Esophagus squamous epithelium (tissue), 5 donors: ENCODE data around the gene RBMX. TPM values are rescaled to one million over a fixed set of nuclear protein-coding genes. Genes with fewer than 3 reads are reported as not detected.
"Not testable (repeated sequence)": the region's sequence is repeated elsewhere in the genome, so short reads cannot be mapped to it uniquely, and the experiment has no call there.

Experiments used
- DNase-seq: peaks from one replicate; lab custom pipeline; 2025; lab: John Stamatoyannopoulos, UW
- H3K27ac ChIP-seq, 4 donors: fragments of 200-600 bp; sonication (generic); one replicate each; pipeline ENCODE4 v1.5.1; 2016 to 2019; ENCODE audit warnings: mild to moderate bottlenecking in 1 of 4
- H3K27me3 ChIP-seq, 4 donors: fragments of 200-600 bp; sonication (generic); 1 replicate in 3 of 4; 2 replicates in 1 of 4; pipeline versions ENCODE4 v1.5.1 to v1.6.0; 2017 to 2021; ENCODE audit warnings: antibody characterized with exemption in 1 of 4
- H3K36me3 ChIP-seq, 3 donors: fragments of 200-600 bp; sonication (generic); one replicate each; pipeline ENCODE4 v1.5.1; 2016 to 2019
- H3K4me1 ChIP-seq, 3 donors: fragments of 200-600 bp; sonication (generic); one replicate each; pipeline ENCODE4 v1.5.1; 2017 to 2019
- H3K4me3 ChIP-seq, 4 donors: fragments of 200-600 bp; sonication (generic); 1 replicate in 3 of 4; 2 replicates in 1 of 4; pipeline ENCODE4 v1.5.1; 2016 to 2019; ENCODE audit warnings: mild to moderate bottlenecking in 2 of 4, moderate library complexity in 1 of 4
- H3K9me3 ChIP-seq, 3 donors: fragments of 200-600 bp; sonication (generic); one replicate each; pipeline ENCODE4 v1.5.1; 2016 to 2019
- POLR2A ChIP-seq, 4 donors: fragments of 450-650 bp; IDR thresholded peaks; one replicate each; pipeline ENCODE4 v1.6.1; 2017; ENCODE audit warnings: antibody characterized with exemption in 4 of 4, mild to moderate bottlenecking in 4 of 4, moderate library complexity in 3 of 4
- WGBS, 2 donors: methylation state at CpG; one replicate each; pipeline ENCODE4 v1.1.5; 2018; 5-methylcytosine and 5-hydroxymethylcytosine counted together
- intact Hi-C: fragments of 100-400 bp; cut with DNase I; formaldehyde crosslinking; loops from one replicate; pipeline ENCODE4 v1.15.0; 2022
- total RNA-seq, 4 donors: library from RNA; depleted of rRNA; stranded (reverse); fragments of >200 nt; gene quantifications; one replicate each; pipeline ENCODE4 v1.1.0, GENCODE V29; 2016
- TF ChIP-seq, protein P1 (sequence below), 6 experiments: fragments of 450-650 bp in 4 of 6; fragments of 200-600 bp in 2 of 6; sonication (generic) in 2 of 6; IDR thresholded peaks; one replicate each; pipeline ENCODE4 v1.5.1; 2016 to 2019; ENCODE audit warnings: antibody characterized with exemption in 6 of 6, mild to moderate bottlenecking in 4 of 6, moderate library complexity in 4 of 6
- donor health status: DM: yes; HTN: yes; CAD: no.

The RBMX gene
- total RNA-seq, 4 donors from 2014 or later: 125 to 220 (median 205) TPM

DNA sequence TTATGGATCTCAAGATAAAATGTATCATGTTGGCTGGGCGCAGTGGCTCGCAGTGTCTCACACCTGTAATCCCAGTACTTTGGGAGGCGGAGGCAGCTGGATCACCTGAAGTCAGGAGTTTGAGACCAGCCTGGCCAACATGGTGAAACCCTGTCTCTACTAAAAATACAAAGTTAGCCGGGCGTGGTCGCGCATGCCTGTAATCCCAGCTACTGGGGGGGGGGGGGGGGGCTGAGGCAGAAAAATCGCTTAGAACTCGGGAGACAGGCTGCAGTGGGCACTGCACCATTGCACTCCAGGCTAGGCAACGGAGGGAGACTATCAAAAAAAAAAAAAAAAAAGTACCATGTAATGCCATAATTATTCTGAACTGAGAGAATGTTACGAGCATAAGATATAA lies 2.1 kb downstream of the RBMX start:
- intact Hi-C loops: no loop called here
- 36 to 41% methylated on average over 3 to 6 of the region's 11 CpGs for WGBS, 2 donors
- peaks cover 0 to 51% (median 10%) of the 10 kb centered on the region in 3 donors for H3K36me3 ChIP-seq
- peaks cover 0 to 21% (median 0%) of the 10 kb centered on the region in 3 donors for H3K4me1 ChIP-seq
- no peaks in the 10 kb centered on the region for H3K9me3 ChIP-seq
- TF ChIP-seq, protein P1, sequence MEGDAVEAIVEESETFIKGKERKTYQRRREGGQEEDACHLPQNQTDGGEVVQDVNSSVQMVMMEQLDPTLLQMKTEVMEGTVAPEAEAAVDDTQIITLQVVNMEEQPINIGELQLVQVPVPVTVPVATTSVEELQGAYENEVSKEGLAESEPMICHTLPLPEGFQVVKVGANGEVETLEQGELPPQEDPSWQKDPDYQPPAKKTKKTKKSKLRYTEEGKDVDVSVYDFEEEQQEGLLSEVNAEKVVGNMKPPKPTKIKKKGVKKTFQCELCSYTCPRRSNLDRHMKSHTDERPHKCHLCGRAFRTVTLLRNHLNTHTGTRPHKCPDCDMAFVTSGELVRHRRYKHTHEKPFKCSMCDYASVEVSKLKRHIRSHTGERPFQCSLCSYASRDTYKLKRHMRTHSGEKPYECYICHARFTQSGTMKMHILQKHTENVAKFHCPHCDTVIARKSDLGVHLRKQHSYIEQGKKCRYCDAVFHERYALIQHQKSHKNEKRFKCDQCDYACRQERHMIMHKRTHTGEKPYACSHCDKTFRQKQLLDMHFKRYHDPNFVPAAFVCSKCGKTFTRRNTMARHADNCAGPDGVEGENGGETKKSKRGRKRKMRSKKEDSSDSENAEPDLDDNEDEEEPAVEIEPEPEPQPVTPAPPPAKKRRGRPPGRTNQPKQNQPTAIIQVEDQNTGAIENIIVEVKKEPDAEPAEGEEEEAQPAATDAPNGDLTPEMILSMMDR (IDR thresholded peaks at IDR 0.05): no peak
- no peak for TF ChIP-seq POLR2A (IDR thresholded peaks at IDR 0.05)
- H3K4me3 ChIP-seq: peak overlapping the region in 3 of 4 donors; percentile 58 to 77 (median 76)
- no peak overlapping the region for H3K27ac ChIP-seq
- no peaks in the 10 kb centered on the region for H3K27me3 ChIP-seq
- no peak for DNase-seq

DNA sequence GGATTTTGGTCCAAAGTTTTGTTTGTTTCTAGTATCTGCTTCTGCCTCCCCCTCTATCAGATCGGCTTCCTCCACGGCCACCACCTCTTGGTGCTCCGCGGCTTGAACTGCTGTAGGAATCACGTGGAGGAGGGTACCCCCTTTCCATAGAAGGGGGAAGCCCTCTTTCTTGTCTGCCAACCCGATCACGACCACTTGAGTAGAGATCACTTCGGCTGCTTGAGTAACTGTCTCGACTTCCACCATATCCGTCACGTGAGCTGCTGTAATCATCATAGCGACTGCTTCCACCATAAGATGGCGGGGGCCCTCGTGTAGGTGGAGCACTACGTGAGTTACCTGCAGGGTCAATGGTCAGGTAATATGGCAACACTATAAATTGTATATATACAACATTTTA lies 6.4 kb downstream of the RBMX start:
- H3K27me3 ChIP-seq, H3K4me3 ChIP-seq, H3K27ac ChIP-seq, intact Hi-C loops, H3K9me3 ChIP-seq, DNase-seq: not testable (repeated sequence)
- peaks cover 0 to 24% (median 0%) of the 10 kb centered on the region in 3 donors for H3K4me1 ChIP-seq
- WGBS, 2 donors: 70 to 86% methylated on average over 14 to 15 of the region's 15 CpGs
- peaks cover 0 to 93% (median 10%) of the 10 kb centered on the region in 3 donors for H3K36me3 ChIP-seq

DNA sequence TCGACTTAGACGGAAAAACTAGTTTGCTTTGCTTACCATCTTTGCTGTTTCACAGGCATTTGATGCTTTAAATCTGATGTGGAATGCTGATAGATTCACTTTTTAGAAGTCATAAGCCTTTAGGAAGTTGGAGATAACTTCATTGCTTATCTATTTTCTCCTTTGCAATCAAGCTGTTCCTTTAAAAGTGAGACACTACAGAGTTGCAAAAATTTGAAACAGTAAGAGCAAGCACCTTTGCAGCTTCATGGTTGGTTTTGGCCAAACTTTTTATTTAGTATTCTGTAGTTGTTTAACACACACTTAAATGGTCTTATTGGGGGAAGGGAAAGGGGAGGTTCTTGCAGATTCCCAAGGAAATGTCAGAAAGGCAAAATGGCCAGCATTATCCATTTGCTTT lies 7.3 kb downstream of the RBMX start:
- intact Hi-C loops, H3K27me3 ChIP-seq, DNase-seq, H3K27ac ChIP-seq, H3K4me3 ChIP-seq, H3K9me3 ChIP-seq: not testable (repeated sequence)
- Histone ChIP-seq H3K4me1 (peaks cover 0 to 18% (median 0%) of the 10 kb centered on the region in 3 donors), H3K36me3 (peaks cover 0 to 99% (median 10%) of the 10 kb centered on the region in 3 donors)
- 70 to 82% methylated on average over 2 of the region's 2 CpGs for WGBS, 2 donors

DNA sequence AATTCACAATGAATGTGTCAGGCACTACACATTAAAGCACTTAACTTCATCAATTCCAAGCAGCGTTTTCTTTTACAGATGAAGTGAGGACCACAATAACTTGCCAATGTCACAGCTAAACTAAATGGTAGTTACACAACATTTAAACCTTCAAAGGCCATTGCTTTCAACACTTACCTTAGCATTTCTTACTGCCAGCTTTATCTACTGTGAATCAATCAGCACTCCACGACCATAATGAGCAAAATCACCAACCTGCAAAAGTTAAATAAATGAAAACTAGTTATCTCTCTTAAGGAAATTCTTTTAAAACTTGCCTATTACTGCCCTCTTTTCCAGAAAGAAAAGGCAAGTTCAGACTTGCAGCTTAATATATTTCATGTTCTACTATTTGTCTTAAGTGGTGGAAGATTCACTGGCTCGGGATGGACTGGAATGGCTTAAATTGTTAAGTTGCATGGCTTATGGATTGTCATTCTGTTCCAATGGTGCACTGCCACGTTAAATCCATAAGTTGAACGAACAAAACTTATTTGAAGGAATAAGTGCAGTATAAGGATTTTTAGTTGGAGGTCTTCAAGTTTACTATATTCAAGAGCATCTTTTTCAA lies 8.3 kb downstream of the RBMX start:
- 48 to 61% methylated on average over 5 of the region's 5 CpGs for WGBS, 2 donors
- DNase-seq: no peak
- Histone ChIP-seq H3K27ac (no peak overlapping the region), H3K36me3 (peaks cover 0 to 92% (median 10%) of the 10 kb centered on the region in 3 donors), H3K4me3 (no peak overlapping the region), H3K9me3 (no peaks in the 10 kb centered on the region), H3K4me1 (peaks cover 0 to 8% (median 0%) of the 10 kb centered on the region in 3 donors), H3K27me3 (no peaks in the 10 kb centered on the region)
- no peak for TF ChIP-seq POLR2A (IDR thresholded peaks at IDR 0.05)
- TF ChIP-seq, protein P1 (IDR thresholded peaks at IDR 0.05): no peak
- intact Hi-C loops: no loop called here

DNA sequence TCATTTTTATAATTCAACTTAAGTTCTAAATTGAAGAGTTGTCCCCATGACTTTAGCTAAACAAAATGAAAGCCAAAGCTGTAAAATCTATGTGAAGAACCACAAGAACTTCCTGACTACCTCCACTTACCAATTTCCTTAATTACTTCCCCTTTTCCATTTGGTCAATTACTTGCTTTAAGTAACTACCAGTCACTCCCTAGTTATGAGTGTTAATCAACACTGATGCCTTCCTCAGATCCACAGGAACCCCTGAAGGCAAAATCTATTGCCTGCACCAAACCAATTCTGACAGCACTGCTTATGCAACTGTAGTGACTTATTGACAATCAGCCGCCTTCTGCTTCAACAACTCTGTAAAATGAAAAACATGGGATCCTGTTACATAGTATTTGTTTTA lies 10.5 kb downstream of the RBMX start:
- no peak for TF ChIP-seq POLR2A (IDR thresholded peaks at IDR 0.05)
- TF ChIP-seq, protein P1 (IDR thresholded peaks at IDR 0.05): no peak
- Histone ChIP-seq H3K36me3 (peaks cover 0 to 71% (median 0%) of the 10 kb centered on the region in 3 donors), H3K27me3 (no peaks in the 10 kb centered on the region), H3K4me3 (no peak overlapping the region), H3K4me1 (peaks cover 0 to 8% (median 0%) of the 10 kb centered on the region in 3 donors), H3K27ac (no peak overlapping the region), H3K9me3 (no peaks in the 10 kb centered on the region)
- 94 to 100% methylated on average over 1 of the region's 1 CpG for WGBS, 2 donors
- intact Hi-C loops: no loop called here
- DNase-seq: no peak

DNA sequence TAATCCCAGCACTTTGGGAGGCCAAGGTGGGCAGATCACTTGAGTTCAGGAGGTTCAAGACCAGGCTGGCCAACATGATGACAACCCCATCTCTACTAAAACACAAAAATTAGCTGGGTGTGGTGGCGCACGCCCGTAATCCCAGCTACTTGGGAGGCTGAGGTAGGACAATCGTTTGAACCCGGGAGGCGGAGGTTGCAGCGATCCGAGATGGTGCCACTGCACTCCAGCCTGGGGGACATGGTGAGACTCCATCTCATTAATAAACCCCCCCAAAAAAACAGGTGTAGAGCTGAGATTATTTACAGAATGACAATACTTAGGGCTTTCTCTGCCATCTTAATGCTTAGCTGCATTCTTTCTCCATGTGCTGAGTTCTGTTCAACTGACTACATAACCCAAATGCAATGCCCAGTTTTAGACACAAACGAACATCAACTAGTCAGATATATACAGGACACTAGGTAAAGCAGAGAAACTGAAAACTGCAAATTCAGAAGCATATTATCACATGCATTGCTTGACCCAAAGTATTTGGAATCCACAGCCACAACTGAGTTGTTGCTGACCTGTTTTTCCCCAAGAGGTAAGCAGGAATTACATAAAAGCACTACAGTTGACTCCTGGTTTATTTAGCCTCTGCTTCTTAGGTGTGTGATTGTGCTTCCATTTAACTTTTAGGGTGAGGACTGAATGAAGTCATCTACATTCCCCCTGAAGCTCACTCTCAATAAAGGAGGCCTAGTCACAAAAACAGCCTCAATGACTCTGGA lies 12.1 kb downstream of the RBMX start:
- TF ChIP-seq, protein P1 (IDR thresholded peaks at IDR 0.05): no peak
- no peak for TF ChIP-seq POLR2A (IDR thresholded peaks at IDR 0.05)
- intact Hi-C loops: no loop called here
- Histone ChIP-seq H3K36me3 (peaks cover 0 to 66% (median 0%) of the 10 kb centered on the region in 3 donors), H3K27me3 (no peaks in the 10 kb centered on the region), H3K27ac (no peak overlapping the region), H3K9me3 (no peaks in the 10 kb centered on the region), H3K4me3 (no peak overlapping the region), H3K4me1 (peaks cover 0 to 8% (median 0%) of the 10 kb centered on the region in 3 donors)
- WGBS, 2 donors: 80 to 82% methylated on average over 1 to 9 of the region's 9 CpGs
- no peak for DNase-seq
